ENCODE measurements around the gene YTHDF1. TPM values are rescaled to one million over a fixed set of nuclear protein-coding genes. Genes with fewer than 3 reads are reported as not detected.

The YTHDF1 gene
- total and polyA plus RNA-seq, 2 experiments from 2014 or later: 35.9 to 57.4 TPM

GRCh38 chr20:63178446-63178820 is 37.5 kb downstream of the YTHDF1 start:
- TF ChIP-seq CTCF (IDR thresholded peaks at IDR 0.05; ENCODE audit: poor library complexity) (no peak), EZH2phosphoT487 (IDR thresholded peaks at IDR 0.05; ENCODE audit: low read depth, severe bottlenecking, unreplicated experiment) (peak; percentile 84), EZH2 (IDR thresholded peaks at IDR 0.05; ENCODE audit: borderline replicate concordance) (peak; percentile 72)

GRCh38 chr20:63177785-63178445 is 38.0 kb downstream of the YTHDF1 start:
- no peak for DNase-seq (ENCODE audit: low spot score)
- Histone ChIP-seq H3K27ac (no peak overlapping the region), H3K9me3 (ENCODE audit: low read depth) (no peaks in the 10 kb centered on the region), H3K9me2 (replicated peaks; ENCODE audit: insufficient read depth) (no peaks in the 10 kb centered on the region), H4K20me1 (ENCODE audit: insufficient read depth, poor library complexity, severe bottlenecking) (no peaks in the 10 kb centered on the region), H2AFZ (no peak overlapping the region), H3K4me1 (ENCODE audit: insufficient read depth) (peaks cover 5% of the 10 kb centered on the region), H3K36me3 (replicated peaks; ENCODE audit: insufficient read depth, low read depth) (no peaks in the 10 kb centered on the region), H3K4me3 (no peak overlapping the region), H3K27me3 (peaks cover 80% of the 10 kb centered on the region), H3K4me2 (peak overlapping the region; percentile 67), H3K79me2 (no peaks in the 10 kb centered on the region)
- WGBS (ENCODE audit: low lambda C conversion rate, missing lambda C conversion rate): 1% methylated on average over 46 of the region's 90 CpGs
- TF ChIP-seq CTCF (IDR thresholded peaks at IDR 0.05; ENCODE audit: poor library complexity): no peak
- TF ChIP-seq EZH2phosphoT487 (IDR thresholded peaks at IDR 0.05; ENCODE audit: low read depth, severe bottlenecking, unreplicated experiment): peak; percentile 25
- TF ChIP-seq EZH2 (IDR thresholded peaks at IDR 0.05; ENCODE audit: borderline replicate concordance): peak; percentile 78

More at GRCh38 chr20:63178446-63178820, 37.5 kb downstream of the YTHDF1 start:
- Histone ChIP-seq H3K9me3 (ENCODE audit: low read depth) (no peaks in the 10 kb centered on the region), H3K36me3 (replicated peaks; ENCODE audit: insufficient read depth, low read depth) (no peaks in the 10 kb centered on the region), H3K27ac (no peak overlapping the region), H3K27me3 (peaks cover 75% of the 10 kb centered on the region), H3K4me3 (no peak overlapping the region), H3K9me2 (replicated peaks; ENCODE audit: insufficient read depth) (no peaks in the 10 kb centered on the region), H3K4me2 (peak overlapping the region; percentile 67), H3K4me1 (ENCODE audit: insufficient read depth) (peaks cover 5% of the 10 kb centered on the region), H2AFZ (no peak overlapping the region), H3K79me2 (no peaks in the 10 kb centered on the region), H4K20me1 (ENCODE audit: insufficient read depth, poor library complexity, severe bottlenecking) (no peaks in the 10 kb centered on the region)
- no peak for DNase-seq (ENCODE audit: low spot score)
- under 1% methylated on average over 27 of the region's 49 CpGs for WGBS (ENCODE audit: low lambda C conversion rate, missing lambda C conversion rate)

- peak; percentile 44 for DNase-seq (ENCODE audit: low spot score)
- Histone ChIP-seq H3K4me3 (no peak overlapping the region), H3K4me2 (peak overlapping the region; percentile 67), H3K79me2 (no peaks in the 10 kb centered on the region), H3K27ac (no peak overlapping the region), H3K36me3 (replicated peaks; ENCODE audit: insufficient read depth, low read depth) (no peaks in the 10 kb centered on the region), H3K9me3 (ENCODE audit: low read depth) (no peaks in the 10 kb centered on the region), H3K27me3 (peaks cover 83% of the 10 kb centered on the region), H4K20me1 (ENCODE audit: insufficient read depth, poor library complexity, severe bottlenecking) (no peaks in the 10 kb centered on the region), H2AFZ (no peak overlapping the region), H3K4me1 (ENCODE audit: insufficient read depth) (peaks cover 5% of the 10 kb centered on the region), H3K9me2 (replicated peaks; ENCODE audit: insufficient read depth) (no peaks in the 10 kb centered on the region)
- no peak for TF ChIP-seq CTCF (IDR thresholded peaks at IDR 0.05; ENCODE audit: poor library complexity)
- TF ChIP-seq EZH2phosphoT487 (IDR thresholded peaks at IDR 0.05; ENCODE audit: low read depth, severe bottlenecking, unreplicated experiment): peak; percentile 15
- 8% methylated on average over 58 of the region's 96 CpGs for WGBS (ENCODE audit: low lambda C conversion rate, missing lambda C conversion rate)
Observed at GRCh38 chr20:63177134-63177784, 38.7 kb downstream of the YTHDF1 start.

Data from hepatocyte (in vitro differentiated cells).